Measurements from ENCODE around the gene TMEM132C.
"Not testable (repeated sequence)": the region's sequence is repeated elsewhere in the genome, so short reads cannot be mapped to it uniquely, and the experiment has no call there.

TMEM132C gene

GRCh38 chr12:128603573-128604115, 336.7 kb downstream of the TMEM132C start:
- in situ Hi-C loops (cut with MboI; ENCODE audit: low sequenced_read_pairs), result no loop called here

GRCh38 chr12:128604219-128604618, 337.2 kb downstream of the TMEM132C start:
- in situ Hi-C loops (cut with MboI; ENCODE audit: low sequenced_read_pairs), result not testable (repeated sequence)

GRCh38 chr12:128606051-128606450, 339.1 kb downstream of the TMEM132C start:
- in situ Hi-C loops (cut with MboI; ENCODE audit: low sequenced_read_pairs), result no loop called here

GRCh38 chr12:128606538-128606937, 339.6 kb downstream of the TMEM132C start:
- in situ Hi-C loops (cut with MboI; ENCODE audit: low sequenced_read_pairs), result no loop called here

- in situ Hi-C loops (cut with MboI; ENCODE audit: low sequenced_read_pairs), result no loop called here
Measured at GRCh38 chr12:128606970-128607369, 340.0 kb downstream of the TMEM132C start.

- in situ Hi-C loops (cut with MboI; ENCODE audit: low sequenced_read_pairs), result no loop called here
Measured at GRCh38 chr12:128607641-128608040, 340.7 kb downstream of the TMEM132C start.

- in situ Hi-C loops (cut with MboI; ENCODE audit: low sequenced_read_pairs), result no loop called here
Measured at GRCh38 chr12:128609861-128610260, 342.9 kb downstream of the TMEM132C start.

- in situ Hi-C loops (cut with MboI; ENCODE audit: low sequenced_read_pairs), result no loop called here
Measured at GRCh38 chr12:128611736-128612135, 344.8 kb downstream of the TMEM132C start.

GRCh38 chr12:128612150-128612850, 345.3 kb downstream of the TMEM132C start:
- in situ Hi-C loops (cut with MboI; ENCODE audit: low sequenced_read_pairs), result no loop called here

GRCh38 chr12:128613837-128614590, 347.0 kb downstream of the TMEM132C start:
- in situ Hi-C loops (cut with MboI; ENCODE audit: low sequenced_read_pairs), result no loop called here

GRCh38 chr12:128617304-128617833, 350.4 kb downstream of the TMEM132C start:
- in situ Hi-C loops (cut with MboI; ENCODE audit: low sequenced_read_pairs), result no loop called here

- in situ Hi-C loops (cut with MboI; ENCODE audit: low sequenced_read_pairs), result no loop called here
Measured at GRCh38 chr12:128619263-128619662, 352.3 kb downstream of the TMEM132C start.

GRCh38 chr12:128621304-128621703, 354.3 kb downstream of the TMEM132C start:
- in situ Hi-C loops (cut with MboI; ENCODE audit: low sequenced_read_pairs), result no loop called here

GRCh38 chr12:128623748-128624147, 356.8 kb downstream of the TMEM132C start:
- in situ Hi-C loops (cut with MboI; ENCODE audit: low sequenced_read_pairs), result no loop called here

GRCh38 chr12:128626808-128627320, 359.9 kb downstream of the TMEM132C start:
- in situ Hi-C loops (cut with MboI; ENCODE audit: low sequenced_read_pairs), result no loop called here

- in situ Hi-C loops (cut with MboI; ENCODE audit: low sequenced_read_pairs), result no loop called here
Measured at GRCh38 chr12:128627659-128628058, 360.7 kb downstream of the TMEM132C start.

GRCh38 chr12:128629979-128630378, 363.0 kb downstream of the TMEM132C start:
- in situ Hi-C loops (cut with MboI; ENCODE audit: low sequenced_read_pairs), result no loop called here

GRCh38 chr12:128637642-128638606, 371.0 kb downstream of the TMEM132C start:
- in situ Hi-C loops (cut with MboI; ENCODE audit: low sequenced_read_pairs), result no loop called here

GRCh38 chr12:128639089-128639488, 372.1 kb downstream of the TMEM132C start:
- in situ Hi-C loops (cut with MboI; ENCODE audit: low sequenced_read_pairs), result no loop called here

GRCh38 chr12:128643155-128643554, 376.2 kb downstream of the TMEM132C start:
- in situ Hi-C loops (cut with MboI; ENCODE audit: low sequenced_read_pairs), result no loop called here
